Activated CD4-positive, alpha-beta T cell treated with anti-CD3 and anti-CD28 coated beads, Interleukin-2, amount 10 ng/mL, durations not matched to agents 7 days and 5 days (primary cell): Measurements from ENCODE around the gene KLHL2. TPM values are rescaled to one million over a fixed set of nuclear protein-coding genes. Genes with fewer than 3 reads are reported as not detected.
"Not testable (repeated sequence)": the region's sequence is repeated elsewhere in the genome, so short reads cannot be mapped to it uniquely, and the experiment has no call there.

Experiments used
- CTCF ChIA-PET: fragments of 350-600 bp; sonication (Branson Sonifier 250); formaldehyde crosslinking; loops from one replicate; lab custom pipeline; 2021; ENCODE audit warnings: antibody characterized with exemption; lab: Charles Lee
- POLR2A ChIA-PET: fragments of 350-600 bp; sonication (Branson Sonifier 250); formaldehyde crosslinking; loops from one replicate; lab custom pipeline; 2021; ENCODE audit warnings: antibody characterized with exemption; lab: Charles Lee
- DNase-seq: peaks from one replicate; pipeline ENCODE4 v3.0.0-alpha.2; 2020
- H3K27ac Mint-ChIP-seq: one replicate; pipeline ENCODE4 v1.8.0; 2021; ENCODE audit warnings: mild to moderate bottlenecking, moderate library complexity, mixed read lengths
- H3K27me3 Mint-ChIP-seq: one replicate; pipeline ENCODE4 v1.8.0; 2021; ENCODE audit warnings: mixed read lengths
- H3K36me3 Mint-ChIP-seq: one replicate; pipeline ENCODE4 v1.8.0; 2021; ENCODE audit warnings: low read depth, mixed read lengths
- H3K4me1 Mint-ChIP-seq: one replicate; pipeline ENCODE4 v1.8.0; 2021; ENCODE audit warnings: mixed read lengths
- H3K4me3 Mint-ChIP-seq: one replicate; pipeline ENCODE4 v1.8.0; 2021; ENCODE audit warnings: mild to moderate bottlenecking, moderate library complexity, mixed read lengths
- H3K9me3 Mint-ChIP-seq: one replicate; pipeline ENCODE4 v1.8.0; 2021; ENCODE audit warnings: mixed read lengths
- total RNA-seq, 2 experiments: library from RNA; stranded (reverse); gene quantifications; one replicate each; pipeline ENCODE4 v1.2.3, GENCODE V29; 2021

The KLHL2 gene, protein sequence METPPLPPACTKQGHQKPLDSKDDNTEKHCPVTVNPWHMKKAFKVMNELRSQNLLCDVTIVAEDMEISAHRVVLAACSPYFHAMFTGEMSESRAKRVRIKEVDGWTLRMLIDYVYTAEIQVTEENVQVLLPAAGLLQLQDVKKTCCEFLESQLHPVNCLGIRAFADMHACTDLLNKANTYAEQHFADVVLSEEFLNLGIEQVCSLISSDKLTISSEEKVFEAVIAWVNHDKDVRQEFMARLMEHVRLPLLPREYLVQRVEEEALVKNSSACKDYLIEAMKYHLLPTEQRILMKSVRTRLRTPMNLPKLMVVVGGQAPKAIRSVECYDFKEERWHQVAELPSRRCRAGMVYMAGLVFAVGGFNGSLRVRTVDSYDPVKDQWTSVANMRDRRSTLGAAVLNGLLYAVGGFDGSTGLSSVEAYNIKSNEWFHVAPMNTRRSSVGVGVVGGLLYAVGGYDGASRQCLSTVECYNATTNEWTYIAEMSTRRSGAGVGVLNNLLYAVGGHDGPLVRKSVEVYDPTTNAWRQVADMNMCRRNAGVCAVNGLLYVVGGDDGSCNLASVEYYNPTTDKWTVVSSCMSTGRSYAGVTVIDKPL
- total RNA-seq, result 10 to 100 TPM; 27.3 to 30.1 TPM

DNA sequence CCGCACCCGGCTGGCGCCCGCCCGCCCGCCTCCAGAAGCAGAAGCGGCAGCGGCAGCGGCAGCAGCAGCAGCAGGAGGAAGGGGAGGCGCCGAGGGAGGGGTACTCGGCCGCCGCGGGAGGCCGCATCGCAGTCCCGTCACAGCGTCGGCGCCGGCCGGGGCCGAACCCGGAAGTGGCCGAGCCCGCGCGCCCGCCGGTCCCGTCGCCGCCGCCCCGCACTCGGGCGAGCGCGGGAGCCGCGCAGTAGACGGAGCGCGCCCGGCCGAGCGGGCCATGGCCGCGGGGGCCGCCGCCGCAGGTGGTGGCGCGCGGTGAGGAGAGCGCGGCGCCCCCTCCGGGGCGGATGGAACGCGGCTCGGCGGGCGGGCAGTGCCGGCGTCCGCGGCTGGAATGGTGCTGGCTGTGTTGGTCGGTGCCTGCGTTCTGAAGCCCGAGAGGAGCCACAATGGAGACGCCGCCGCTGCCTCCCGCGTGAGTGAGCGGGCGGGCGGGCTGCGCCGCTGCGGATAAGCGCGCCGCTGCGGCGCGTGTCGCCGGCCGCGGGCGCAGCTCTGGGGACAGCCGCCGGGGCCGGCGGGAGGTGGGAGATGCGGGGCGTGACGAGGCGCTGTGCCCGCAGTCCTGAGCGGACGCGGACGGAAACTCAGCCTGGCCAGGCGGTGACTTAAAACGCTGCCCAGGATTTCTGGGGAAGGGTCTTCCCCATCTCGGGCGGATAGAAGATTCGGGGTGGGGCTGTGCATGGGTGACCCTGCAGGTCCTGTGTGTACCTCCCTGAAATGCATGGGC lies at the start of gene KLHL2:
TSS of gene KLHL2 (plus strand) at position 131 of the 790 bp plus-strand sequence. CDS start at position 447, 316 bp downstream.
- no peaks in the 10 kb centered on the region for H3K9me3 Mint-ChIP-seq
- CTCF ChIA-PET, result no interaction called here
- DNase-seq, result peak; percentile 75
- POLR2A ChIA-PET, result interaction anchor here (0.6 kb wide), 1 partner anchor 43 kb away, joined by 3 read pairs; no protein-coding TSS in a partner anchor
- peak within 1 kb of the TSS; percentile 94 for H3K27ac Mint-ChIP-seq
- peaks cover 70% of the 10 kb centered on the region for H3K4me1 Mint-ChIP-seq
- peak within 1 kb of the TSS; percentile 86 for H3K4me3 Mint-ChIP-seq
- H3K36me3 Mint-ChIP-seq, result peaks cover 15% of the 10 kb centered on the region
- no peaks in the 10 kb centered on the region for H3K27me3 Mint-ChIP-seq

DNA sequence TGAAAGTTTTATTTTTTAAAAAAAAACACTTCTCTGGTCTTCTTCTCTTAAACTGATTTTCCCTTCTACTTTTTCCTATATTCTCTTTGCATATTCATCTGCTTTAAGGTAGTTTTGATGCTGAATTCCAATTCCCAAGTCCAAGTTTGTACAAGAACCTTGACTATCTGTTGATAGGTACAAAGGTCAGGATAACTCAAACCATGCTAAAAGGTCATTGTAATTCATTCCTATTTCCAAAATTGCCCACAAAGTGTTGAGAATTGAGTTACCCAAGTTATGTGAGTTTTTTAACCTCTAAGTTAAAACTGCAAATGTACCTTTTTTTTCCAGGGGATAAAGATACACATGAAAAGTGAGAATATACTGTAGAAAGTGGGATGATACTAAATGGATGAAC lies 48.6 kb upstream of the KLHL2 start:
- no peak overlapping the region for H3K27ac Mint-ChIP-seq
- DNase-seq, result no peak
- POLR2A ChIA-PET, result no interaction called here
- H3K27me3 Mint-ChIP-seq, result peaks cover 16% of the 10 kb centered on the region
- H3K4me3 Mint-ChIP-seq, result no peak overlapping the region
- no peaks in the 10 kb centered on the region for H3K36me3 Mint-ChIP-seq
- H3K4me1 Mint-ChIP-seq, result no peaks in the 10 kb centered on the region
- CTCF ChIA-PET, result no interaction called here
- H3K9me3 Mint-ChIP-seq, result peaks cover 9% of the 10 kb centered on the region

DNA sequence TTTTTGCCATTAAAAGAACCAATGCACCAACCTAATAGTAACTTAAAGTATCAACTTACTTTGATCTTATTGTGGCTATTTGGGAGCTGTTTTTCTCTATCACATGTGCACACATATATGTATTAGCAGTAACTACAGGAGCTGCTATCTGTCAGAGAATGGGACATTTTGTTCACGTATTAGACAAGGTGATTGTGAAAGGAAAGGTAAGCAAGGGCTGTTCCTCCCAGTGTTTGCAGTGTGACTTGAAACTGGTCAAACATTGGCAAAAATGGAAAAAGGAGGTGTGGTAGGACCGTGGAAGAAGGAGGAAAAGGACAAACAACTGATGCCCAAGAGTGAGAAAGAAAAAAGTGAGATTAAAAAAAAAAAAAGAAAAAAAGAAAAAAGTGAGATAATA lies 43.1 kb upstream of the KLHL2 start:
- Mint-ChIP-seq H3K4me1 (no peaks in the 10 kb centered on the region), H3K27ac (no peak overlapping the region), H3K36me3 (no peaks in the 10 kb centered on the region), H3K9me3 (peaks cover 2% of the 10 kb centered on the region), H3K27me3 (peaks cover 6% of the 10 kb centered on the region), H3K4me3 (no peak overlapping the region)
- ChIA-PET POLR2A (no interaction called here), CTCF (interaction anchor here (1.1 kb wide), 1 partner anchor 11 kb away, joined by 8 read pairs; no protein-coding TSS in a partner anchor)
- no peak for DNase-seq

DNA sequence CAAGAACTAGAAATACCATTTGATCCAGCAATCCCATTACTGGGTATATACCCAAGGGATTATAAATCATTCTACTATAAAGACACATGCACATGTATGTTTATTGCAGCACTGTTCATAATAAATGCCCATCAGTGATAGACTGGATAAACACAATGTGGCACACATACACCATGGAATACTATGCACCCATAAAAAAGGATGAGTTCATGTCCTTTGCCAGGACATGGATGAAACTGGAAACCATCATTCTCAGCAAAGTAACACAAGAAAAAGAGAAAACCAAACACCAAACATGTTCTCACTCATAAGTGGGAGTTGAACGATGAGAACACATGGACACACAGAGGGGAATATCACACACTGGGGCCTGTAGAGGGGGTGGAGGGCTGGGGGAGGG lies 40.5 kb upstream of the KLHL2 start:
- POLR2A ChIA-PET, CTCF ChIA-PET, DNase-seq, H3K36me3 Mint-ChIP-seq, H3K9me3 Mint-ChIP-seq, H3K4me1 Mint-ChIP-seq, H3K27me3 Mint-ChIP-seq, H3K4me3 Mint-ChIP-seq, H3K27ac Mint-ChIP-seq: not testable (repeated sequence)

DNA sequence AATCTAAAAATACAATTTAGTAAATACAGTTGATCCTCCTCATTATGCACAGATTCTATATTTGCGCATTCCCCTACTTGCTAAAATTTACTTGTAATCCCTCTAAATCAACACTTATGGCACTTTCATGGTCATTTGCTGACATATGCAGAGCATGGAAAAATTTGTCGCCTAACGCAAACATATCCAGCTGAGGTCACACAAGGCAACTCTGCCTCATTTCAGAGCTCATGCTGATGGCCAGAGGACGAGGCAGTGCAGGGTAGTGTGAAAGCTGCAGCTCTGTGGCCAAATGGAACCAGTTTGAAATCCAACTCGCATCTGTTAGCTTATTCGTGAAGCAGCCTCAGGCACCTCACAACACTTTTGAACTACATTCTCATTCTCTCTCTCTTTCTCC lies 39.7 kb upstream of the KLHL2 start:
- Mint-ChIP-seq H3K4me3 (no peak overlapping the region), H3K4me1 (no peaks in the 10 kb centered on the region), H3K27ac (no peak overlapping the region), H3K36me3 (no peaks in the 10 kb centered on the region), H3K27me3 (peaks cover 6% of the 10 kb centered on the region), H3K9me3 (peaks cover 2% of the 10 kb centered on the region)
- DNase-seq, result no peak
- ChIA-PET POLR2A (no interaction called here), CTCF (no interaction called here)

DNA sequence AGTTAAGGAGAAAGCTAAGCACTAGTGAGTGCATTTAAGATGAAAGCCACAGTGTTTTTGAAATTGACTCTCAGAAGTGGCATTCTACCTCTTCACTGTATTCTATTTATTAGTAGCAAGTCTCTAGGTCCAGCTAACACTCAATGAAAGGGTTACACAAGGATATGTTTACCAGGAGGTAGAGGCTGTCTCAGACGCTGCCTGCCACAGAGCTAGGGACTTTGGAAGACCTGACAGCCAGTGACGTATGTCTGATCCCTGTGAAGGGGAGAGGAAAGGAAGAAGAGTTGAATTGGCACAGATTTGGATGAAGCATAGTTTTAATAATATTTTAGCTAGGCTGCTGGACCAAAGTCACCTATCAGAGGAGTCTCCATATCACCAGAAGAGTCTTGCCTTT lies 36.5 kb upstream of the KLHL2 start:
- ChIA-PET CTCF (interaction anchor here (0.7 to 1.1 kb wide), 2 partner anchors 35 to 57 kb away, joined by 3 to 6 read pairs; no protein-coding TSS in a partner anchor), POLR2A (no interaction called here)
- Mint-ChIP-seq H3K9me3 (peaks cover 4% of the 10 kb centered on the region), H3K36me3 (no peaks in the 10 kb centered on the region), H3K4me1 (no peaks in the 10 kb centered on the region), H3K27ac (no peak overlapping the region), H3K4me3 (no peak overlapping the region), H3K27me3 (peaks cover 6% of the 10 kb centered on the region)
- no peak for DNase-seq

DNA sequence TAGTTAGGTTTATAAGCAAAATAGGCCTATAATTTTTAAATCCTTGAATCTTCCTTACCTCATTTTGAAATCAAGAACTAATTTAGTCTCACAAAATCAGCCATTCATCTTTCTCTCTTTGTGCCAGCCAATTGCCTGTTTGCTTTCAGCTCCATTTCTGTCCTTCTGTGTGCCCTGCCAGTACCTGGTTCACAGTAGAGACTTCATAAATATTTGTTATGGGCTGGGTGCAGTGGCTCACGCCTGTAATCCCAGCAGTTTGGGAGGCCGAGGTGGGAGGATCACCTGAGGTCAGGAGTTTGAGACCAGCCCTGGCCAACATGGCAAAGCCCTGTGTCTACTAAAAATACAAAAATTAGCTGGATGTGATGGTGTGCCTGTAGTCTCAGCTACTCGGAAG lies 31.9 kb upstream of the KLHL2 start:
- CTCF ChIA-PET, result interaction anchor here (1.6 to 2.1 kb wide), 2 partner anchors 11 to 22 kb away, joined by 3 to 8 read pairs; no protein-coding TSS in a partner anchor
- not testable (repeated sequence) for H3K4me3 Mint-ChIP-seq

DNA sequence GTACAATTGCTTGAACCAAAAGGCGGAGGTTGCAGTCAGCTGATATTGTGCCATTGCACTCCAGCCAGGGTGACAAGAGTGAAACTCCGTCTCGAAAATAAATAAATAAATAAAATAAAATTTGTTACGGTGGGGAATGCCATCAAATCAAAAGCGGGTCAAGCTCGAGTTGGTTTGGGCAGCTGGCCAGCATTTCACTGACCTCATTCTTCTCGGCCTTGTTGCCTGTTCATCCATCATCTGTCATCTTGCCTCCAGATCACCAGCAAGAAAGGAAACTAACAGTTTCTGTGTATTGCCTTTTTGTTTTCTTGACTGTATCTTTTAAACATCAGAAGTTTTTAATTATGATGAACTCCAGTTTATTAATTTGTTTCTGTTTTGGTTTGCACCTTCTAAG lies 31.5 kb upstream of the KLHL2 start:
- Mint-ChIP-seq H3K4me3 (no peak overlapping the region), H3K27me3 (no peaks in the 10 kb centered on the region), H3K9me3 (peaks cover 2% of the 10 kb centered on the region), H3K27ac (no peak overlapping the region), H3K36me3 (no peaks in the 10 kb centered on the region), H3K4me1 (no peaks in the 10 kb centered on the region)
- no peak for DNase-seq
- CTCF ChIA-PET, result interaction anchor here (1.6 to 2.1 kb wide), 2 partner anchors 12 to 22 kb away, joined by 3 to 8 read pairs; no protein-coding TSS in a partner anchor
- POLR2A ChIA-PET, result no interaction called here

More for the DNA sequence above, 31.9 kb upstream of the KLHL2 start:
- H3K27me3 Mint-ChIP-seq, H3K4me1 Mint-ChIP-seq, H3K27ac Mint-ChIP-seq, POLR2A ChIA-PET, H3K9me3 Mint-ChIP-seq, DNase-seq, H3K36me3 Mint-ChIP-seq: not testable (repeated sequence)

DNA sequence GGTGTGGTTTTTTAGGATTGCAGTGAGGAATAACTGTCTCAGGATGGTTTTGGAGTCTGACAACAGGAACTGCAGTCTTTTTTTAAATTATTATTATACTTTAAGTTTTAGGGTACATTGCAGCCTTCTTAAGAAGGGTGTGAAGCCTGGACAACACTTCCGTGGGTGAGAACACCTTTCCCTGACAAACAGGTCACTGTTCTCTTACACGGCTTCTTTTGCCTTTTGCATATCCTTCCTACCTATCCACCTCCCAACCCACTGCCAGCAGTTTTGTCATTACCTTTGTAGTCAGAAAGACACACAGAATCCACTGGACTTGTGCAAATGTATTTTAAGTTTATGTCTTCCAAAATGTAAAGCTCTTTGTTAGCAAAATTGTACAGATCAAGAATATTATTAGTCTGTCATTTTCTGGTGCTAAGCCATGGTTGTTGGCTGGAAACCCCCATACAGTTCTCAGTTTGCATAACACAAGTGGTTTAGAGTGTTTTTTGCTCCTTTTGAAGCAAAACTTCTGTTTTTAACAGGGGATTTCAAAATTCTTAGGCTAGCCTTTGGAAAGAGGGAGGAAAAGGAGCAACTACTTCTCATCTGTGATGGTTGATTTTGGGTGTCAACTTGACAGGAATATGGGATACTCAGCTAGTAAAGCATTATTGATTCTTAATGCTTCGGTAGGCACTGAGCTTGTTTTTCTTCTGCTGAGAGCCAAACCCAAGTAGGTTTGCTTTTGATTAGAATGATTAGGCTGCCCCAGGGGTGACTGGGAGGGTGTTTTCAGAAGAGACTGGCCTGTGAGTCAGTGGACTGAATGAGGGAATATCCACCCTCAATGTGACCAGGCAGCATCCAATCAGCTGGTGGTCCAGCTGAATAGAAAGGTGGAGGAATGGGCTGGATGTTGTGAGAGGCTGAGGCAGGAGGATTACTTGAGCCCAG lies 29.4 kb upstream of the KLHL2 start:
- Mint-ChIP-seq H3K36me3 (no peaks in the 10 kb centered on the region), H3K9me3 (peaks cover 2% of the 10 kb centered on the region), H3K4me3 (no peak overlapping the region), H3K4me1 (no peaks in the 10 kb centered on the region), H3K27me3 (no peaks in the 10 kb centered on the region), H3K27ac (no peak overlapping the region)
- no peak for DNase-seq
- POLR2A ChIA-PET, result no interaction called here
- CTCF ChIA-PET, result interaction anchor here (0.6 kb wide), 1 partner anchor 97 kb away, joined by 3 read pairs; no protein-coding TSS in a partner anchor

DNA sequence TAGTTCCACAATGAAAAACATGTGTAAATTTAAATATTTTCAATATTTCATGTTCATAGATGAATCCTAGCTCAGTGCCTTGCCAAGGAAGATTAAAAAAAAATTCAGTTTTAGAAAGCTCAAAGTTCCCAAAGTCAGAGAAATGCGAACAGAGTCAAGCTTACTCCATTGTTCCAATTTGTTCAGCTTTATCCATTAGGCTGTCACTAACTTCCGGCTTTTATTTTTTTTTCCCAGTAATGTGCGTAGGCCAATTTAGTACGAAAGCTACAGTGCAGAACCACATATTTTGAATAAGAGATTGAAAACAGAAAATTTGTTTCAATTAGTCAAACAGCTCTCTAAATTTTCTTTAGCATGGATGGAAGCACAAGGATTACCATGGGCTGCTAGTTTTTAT lies 23.1 kb upstream of the KLHL2 start:
- DNase-seq, result no peak
- Mint-ChIP-seq H3K36me3 (no peaks in the 10 kb centered on the region), H3K4me1 (no peaks in the 10 kb centered on the region), H3K27me3 (no peaks in the 10 kb centered on the region), H3K9me3 (peaks cover 7% of the 10 kb centered on the region), H3K4me3 (no peak overlapping the region), H3K27ac (no peak overlapping the region)
- CTCF ChIA-PET, result no interaction called here
- POLR2A ChIA-PET, result no interaction called here

DNA sequence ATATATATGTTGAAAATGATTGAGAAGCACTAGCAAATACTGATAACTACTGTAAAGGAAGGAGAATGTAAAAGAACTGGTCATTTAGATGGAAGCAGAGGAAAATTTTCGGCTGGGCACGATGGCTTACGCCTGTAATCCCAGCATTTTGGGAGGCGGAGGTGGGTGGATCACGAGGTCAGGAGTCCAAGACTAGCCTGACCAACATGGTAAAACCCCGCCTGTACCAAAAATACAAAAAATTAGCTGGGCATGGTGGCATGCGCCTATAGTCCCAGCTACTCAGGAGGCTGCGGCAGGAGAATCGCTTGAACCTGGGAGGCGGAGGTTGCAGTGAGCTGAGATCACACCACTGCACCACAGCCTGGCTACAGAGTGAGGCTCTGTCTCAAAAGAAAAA lies 22.4 kb upstream of the KLHL2 start:
- H3K9me3 Mint-ChIP-seq, H3K27me3 Mint-ChIP-seq, H3K4me3 Mint-ChIP-seq, POLR2A ChIA-PET, H3K4me1 Mint-ChIP-seq, DNase-seq, H3K36me3 Mint-ChIP-seq, H3K27ac Mint-ChIP-seq: not testable (repeated sequence)
- CTCF ChIA-PET, result interaction anchor here (0.7 kb wide), 2 partner anchors 99 to 164 kb away, joined by 3 to 4 read pairs; no protein-coding TSS in a partner anchor

DNA sequence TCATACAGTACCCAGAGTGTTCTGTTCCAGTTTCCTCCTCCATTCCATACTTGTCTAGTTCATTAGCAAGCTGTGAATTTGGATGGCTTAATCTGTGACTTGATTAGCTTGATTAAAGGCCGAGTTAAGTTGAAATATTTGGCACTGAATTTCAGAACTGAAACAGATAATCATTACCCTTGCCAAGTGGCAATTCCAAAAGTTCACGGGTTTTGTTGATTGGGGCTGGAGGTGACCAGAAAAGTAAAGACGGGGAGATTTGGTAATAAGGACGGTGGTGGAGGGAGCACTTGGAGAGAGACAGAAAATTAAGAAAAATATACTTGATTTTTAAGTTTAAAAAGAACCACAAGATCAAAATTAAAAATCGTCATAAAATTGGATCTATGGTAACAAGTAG lies 21.9 kb upstream of the KLHL2 start:
- Mint-ChIP-seq H3K36me3 (no peaks in the 10 kb centered on the region), H3K9me3 (peaks cover 7% of the 10 kb centered on the region), H3K4me1 (peaks cover 2% of the 10 kb centered on the region), H3K27me3 (no peaks in the 10 kb centered on the region), H3K4me3 (no peak overlapping the region), H3K27ac (no peak overlapping the region)
- no peak for DNase-seq
- ChIA-PET CTCF (interaction anchor here (0.7 kb wide), 2 partner anchors 99 to 164 kb away, joined by 3 to 4 read pairs; no protein-coding TSS in a partner anchor), POLR2A (no interaction called here)
